GM20431 (cell line): ENCODE results near the gene EPS8L1.
"Not testable (repeated sequence)": the region's sequence is repeated elsewhere in the genome, so short reads cannot be mapped to it uniquely, and the experiment has no call there.

Source experiments
- in situ Hi-C: fragments of 300-500 bp; cut with MseI, MboI; formaldehyde crosslinking; loops from one replicate; pipeline ENCODE4 v1.15.0; 2020; ENCODE audit warnings: low sequenced_read_pairs; ENCODE audit not compliant: unreplicated experiment

Gene EPS8L1

DNA sequence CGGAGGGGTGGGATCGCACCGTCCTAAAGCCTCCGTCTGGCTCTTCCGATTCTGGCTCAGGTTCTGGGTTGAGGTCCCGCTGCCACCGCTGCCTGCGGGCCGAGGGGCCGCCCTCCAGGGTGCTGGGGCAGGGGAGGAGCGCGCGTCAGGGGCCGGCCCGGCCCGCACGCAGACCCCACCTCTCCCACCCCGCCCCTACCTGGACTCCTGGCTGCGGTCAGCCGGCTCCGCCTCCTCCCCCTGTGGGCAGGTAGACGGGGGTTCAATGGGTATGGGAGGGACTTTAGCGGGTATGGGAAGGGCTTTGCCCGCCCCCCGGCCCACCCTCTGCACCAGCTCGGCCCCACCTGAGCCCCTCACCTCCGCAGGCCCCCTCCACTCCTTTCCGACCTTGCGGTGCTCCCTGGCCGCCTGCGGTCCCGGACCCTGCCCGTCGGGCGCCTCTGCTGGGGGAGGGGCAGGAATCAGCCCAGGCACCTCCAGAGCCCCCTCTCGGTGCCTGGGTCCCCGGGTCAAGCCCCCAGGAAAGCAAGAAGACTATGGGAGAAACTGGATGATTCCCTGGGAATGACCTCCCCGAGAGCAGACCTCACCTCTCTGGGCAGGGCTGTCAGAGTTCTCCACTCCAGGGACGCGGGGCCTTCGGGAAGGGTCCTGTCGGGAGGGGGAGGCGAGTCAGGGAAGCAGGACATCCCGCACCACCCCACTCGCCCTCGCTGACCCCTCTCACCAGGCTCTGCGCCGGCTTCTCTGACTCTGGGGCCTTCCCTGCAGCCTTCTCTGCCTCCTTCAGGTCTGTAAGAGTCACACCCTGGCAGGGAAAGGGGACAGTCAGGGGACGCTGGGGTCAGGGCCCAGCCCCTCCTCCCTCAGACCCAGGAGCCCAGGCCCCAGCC lies 17.0 kb downstream of the EPS8L1 start:
- in situ Hi-C loops: no loop called here

DNA sequence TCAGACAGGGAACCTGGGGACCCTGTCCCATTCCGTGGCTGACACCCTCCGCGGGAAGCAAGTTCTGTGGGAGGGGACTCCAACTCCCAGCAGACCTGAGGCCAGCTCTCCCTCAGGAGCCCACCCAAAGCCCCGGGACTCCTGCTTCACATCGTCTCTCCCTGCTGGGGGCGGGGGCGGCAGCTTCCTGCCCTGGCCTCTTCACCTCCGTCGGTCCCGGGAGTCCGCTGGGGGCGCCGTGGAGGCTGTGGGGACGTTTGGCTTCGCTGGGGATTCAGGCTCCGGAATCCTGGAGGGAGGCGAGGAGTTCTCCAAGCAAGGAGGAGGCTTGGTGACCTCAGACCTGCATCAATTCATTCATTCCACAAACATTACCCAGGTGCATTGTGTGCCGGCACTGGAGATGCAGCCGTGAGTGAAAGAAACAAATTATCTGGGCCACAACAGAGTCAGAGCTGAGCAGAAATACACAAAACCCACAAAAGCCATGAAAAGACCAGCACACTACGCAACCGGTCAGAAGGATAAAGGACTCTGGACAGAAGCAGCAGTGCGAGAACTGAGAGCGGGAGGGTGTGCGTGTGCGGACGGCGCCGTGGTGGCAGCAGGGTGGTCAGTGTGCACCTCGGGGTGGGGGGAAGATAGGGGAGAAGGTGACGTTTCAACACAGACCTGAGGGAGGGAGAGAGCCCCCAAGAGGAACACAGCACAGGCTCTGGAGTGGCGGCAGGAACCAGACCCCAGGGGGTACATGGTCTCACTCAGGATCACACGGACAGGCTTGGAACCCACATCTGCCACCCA lies 19.0 kb downstream of the EPS8L1 start:
- in situ Hi-C loops: no loop called here

GRCh38 chr19:55095260-55096060 lies 19.8 kb downstream of the EPS8L1 start:
- in situ Hi-C loops: no loop called here

DNA sequence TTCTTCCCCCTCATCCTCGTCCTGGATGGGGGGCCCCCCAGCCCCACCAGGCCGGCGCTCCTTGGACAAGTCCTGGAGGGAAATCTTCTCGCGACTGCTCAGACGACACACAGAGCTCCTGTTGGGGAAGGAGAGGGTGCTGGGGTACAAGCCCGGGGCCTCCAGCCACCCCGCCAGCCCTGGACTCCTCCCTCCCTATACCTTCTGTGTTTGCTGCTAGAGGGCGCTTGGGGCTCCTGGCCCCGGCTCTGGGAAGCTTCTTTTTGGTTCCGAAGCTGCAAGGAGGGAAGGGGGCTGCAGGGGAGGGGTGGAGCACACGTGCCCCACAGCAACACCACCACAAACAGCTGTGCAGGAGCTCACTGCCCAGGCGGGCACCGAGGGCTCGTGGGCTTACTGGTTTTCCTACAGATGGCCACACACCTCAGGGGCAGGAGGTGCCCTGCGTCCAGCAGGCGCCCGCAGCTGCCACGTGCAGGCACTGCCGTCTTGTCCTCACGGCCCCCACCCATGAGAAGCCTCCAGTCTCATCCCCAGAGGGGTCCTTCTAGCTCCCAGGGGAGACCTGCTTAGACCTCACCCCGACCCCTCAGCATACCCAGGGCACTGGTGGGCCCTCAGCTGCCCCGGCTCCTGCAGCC lies 20.5 kb downstream of the EPS8L1 start:
- in situ Hi-C loops: no loop called here

DNA sequence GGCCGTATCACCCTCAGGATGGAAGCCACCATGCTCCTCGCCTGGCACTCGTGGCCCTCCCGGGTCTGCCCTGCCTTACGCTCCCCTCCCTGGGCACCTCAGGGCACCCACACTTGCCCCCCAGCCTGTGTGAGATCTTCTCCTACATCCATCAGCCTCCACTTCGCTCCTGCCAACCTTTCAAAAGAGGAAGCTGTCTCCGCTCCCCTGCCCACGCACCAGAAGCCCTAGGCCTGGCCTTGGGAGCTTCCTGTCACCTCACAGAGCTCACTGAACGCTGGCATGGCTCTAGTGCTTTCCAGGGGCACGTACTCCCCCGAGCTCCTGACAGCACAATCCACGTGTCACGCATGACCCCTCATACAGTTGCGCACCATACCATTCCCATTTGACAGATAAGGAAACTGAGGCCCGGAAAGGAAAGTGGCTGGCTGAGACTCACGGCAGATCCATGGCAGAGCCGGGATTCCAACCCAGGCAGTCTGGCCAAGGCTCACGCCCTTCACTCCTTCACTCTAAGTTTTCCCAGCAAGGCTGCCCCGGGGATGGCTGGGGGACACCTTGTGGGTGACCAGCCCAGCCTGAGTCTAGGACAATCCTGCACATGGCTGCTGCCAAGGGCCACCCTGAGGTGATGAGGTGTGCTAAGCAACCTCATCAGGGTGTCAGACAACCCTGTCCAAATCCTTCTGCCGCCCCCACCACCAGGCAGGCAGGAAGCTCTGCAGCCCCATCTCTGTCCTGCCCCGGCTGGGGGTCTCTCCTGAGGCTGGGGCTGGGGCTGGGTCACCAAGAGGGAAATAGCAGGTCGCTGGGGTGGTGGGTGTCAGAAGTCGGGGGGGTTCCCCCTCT lies 22.4 kb downstream of the EPS8L1 start:
- in situ Hi-C loops: no loop called here

- in situ Hi-C loops: no loop called here
Measured at GRCh38 chr19:55098716-55099556, 23.3 kb downstream of the EPS8L1 start.

DNA sequence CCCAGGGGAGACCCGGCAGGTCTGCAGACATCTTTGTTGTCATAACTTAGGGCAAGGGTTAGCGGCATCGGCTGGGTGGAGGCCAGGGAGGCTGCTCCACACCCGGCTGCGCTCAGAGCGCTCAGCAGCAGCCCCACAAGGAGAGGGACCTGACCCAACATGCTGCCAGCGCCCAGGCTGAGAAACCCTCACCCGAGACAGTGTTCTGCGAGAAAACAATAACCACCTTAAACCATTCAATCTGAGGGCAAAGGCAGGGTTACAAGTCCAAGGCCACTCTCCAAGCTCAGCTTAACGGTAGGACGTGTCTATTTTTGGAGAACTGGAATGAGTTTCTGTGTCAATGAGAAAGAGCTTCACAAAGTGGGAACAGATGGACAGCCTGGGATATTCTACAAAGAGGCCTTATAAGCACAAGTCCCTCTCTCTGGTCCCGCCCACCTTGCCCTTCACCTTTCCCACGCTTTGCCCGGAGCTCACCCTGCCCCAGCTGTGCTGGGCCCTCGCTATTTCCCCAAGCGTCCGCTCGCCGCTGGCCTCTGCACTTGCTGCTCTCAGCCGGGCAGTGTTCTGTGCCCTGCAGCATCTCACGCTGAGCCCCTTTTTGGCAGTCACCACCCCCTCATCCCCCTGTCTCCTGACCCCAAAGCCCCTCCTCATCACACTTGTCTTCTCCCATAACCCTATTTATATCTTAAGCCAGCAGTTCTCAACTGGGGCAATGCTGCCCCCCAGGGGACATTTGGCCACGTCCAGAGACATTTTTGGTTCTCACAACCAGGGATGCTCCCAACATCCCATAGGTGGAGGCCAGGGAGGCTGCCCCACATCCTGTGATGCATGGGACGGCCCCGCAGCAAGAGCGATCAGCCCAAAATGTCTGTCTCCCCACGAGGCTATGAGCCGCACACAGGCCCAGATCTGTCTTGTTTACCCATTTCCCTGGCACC lies 24.2 kb downstream of the EPS8L1 start:
- in situ Hi-C loops: no loop called here

- in situ Hi-C loops: no loop called here
Measured at GRCh38 chr19:55101261-55101660, 25.6 kb downstream of the EPS8L1 start.

DNA sequence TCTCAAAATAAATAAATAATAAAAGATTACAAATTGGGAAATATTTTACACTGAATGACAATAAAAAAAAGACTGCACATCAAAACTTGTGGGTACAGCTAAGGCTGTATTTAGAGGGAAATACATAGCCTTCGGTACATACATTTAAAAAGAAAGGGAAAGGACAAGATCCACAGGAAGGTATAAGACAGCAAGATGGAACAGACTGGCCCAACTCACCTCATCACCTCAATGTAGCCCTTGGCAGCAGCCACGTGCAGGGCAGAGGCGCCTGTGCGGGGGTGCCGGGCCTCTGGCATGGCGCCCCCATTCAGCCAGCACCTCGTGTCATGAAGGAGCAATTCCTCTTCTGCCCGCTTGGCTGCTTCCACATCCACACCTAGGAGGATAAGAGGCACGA lies 27.5 kb downstream of the EPS8L1 start:
- in situ Hi-C loops: no loop called here

DNA sequence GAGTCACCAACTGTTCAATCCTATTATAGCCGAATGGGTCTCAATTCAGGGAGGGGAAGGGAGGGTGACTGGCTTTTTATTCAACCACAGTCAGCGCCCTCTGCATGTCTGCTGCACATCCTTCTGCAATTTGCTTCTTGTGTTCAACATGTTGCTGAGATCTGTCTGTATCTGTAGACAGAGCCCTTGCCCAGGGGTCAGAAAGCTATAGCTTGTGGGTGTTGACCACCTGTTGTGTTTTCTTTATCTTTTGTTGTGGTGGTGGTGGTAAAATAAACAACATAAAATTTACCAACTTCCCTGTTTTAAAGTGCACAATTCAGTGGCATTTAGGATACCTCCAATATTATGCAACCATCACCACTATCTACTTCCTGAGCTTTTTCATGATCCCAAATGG lies 29.6 kb downstream of the EPS8L1 start:
- in situ Hi-C loops: no loop called here

DNA sequence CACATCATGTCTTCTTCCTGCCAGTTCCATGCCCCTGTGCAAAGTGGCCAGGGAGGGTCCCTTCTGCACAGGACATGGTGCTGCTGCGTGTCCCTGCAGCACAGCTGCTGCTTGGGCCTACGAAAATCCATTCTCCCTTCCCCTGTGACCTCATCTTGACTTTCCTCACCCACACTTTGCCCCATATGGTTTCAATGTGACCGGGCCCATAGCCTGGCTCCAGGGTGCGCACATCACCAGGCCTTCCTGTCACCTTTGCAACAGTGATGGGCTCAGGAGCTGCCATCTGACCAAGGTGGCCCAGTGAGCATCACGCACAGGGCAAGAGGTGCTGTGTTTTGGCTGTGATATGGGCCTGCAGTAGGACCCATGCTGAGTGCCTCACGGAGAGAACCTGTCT lies 30.9 kb downstream of the EPS8L1 start:
- in situ Hi-C loops: no loop called here

DNA sequence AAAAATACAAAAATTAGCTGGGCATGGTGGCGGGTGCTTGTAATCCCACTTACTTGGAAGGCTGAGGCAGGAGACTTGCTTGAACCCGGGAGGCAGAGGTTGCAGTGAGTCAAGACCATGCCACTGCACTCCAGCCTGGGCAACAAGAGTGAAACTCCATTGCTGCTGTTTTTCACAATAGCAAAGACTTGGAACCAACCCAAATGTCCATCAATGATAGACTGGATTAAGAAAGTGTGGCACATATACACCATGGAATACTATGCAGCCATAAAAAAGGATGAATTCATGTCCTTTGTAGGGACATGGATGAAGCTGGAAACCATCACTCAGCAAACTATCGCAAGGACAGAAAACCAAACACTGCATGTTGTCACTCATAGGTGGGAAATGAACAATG lies 31.6 kb downstream of the EPS8L1 start:
- in situ Hi-C loops: not testable (repeated sequence)

GRCh38 chr19:55109527-55110291 lies 34.0 kb downstream of the EPS8L1 start:
- in situ Hi-C loops: no loop called here

DNA sequence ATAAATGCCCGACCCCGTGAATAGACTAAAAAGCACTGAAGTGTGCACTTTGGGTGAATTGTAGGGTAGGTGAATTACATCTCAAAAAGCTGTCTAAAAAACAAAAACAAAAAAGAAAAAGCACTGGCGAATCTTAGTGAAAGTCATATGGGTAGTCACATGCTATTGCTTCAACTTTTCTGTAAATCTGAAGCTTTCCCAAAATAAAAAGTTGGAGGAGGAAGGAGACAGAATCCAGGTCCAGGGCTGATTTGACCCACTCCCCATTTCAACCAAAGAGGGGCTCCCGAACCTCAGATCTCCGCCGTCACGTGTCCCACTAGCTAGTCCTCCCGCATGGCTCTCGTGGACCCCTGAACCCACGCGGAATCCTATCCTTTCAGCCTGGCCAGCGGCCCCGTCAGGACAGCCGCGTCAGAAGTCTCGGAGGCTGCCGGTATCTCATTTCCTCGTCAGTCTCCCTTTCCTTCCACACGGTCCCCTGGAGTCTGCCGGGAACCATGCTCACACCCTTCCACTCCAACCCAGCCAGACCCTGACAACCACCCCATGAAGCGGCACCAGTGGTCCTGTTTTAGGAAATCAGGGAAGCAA lies 35.7 kb downstream of the EPS8L1 start:
- in situ Hi-C loops: no loop called here

GRCh38 chr19:55112246-55112776 lies 36.6 kb downstream of the EPS8L1 start:
- in situ Hi-C loops: no loop called here
